ENCODE measurements around the gene PPIL4.
A peak's percentile ranks its signal among the peaks of the same experiment; 100 is the strongest.
"Not testable (repeated sequence)": the region's sequence is repeated elsewhere in the genome, so short reads cannot be mapped to it uniquely, and the experiment has no call there.

Gene PPIL4

GRCh38 chr6:149501201-149501600, 44.6 kb downstream of the PPIL4 start:
- no peak overlapping the region for H3K27ac Mint-ChIP-seq
- no peaks in the 10 kb centered on the region for H3K27me3 Mint-ChIP-seq (ENCODE audit: low read depth)
- no peak overlapping the region for H3K4me3 Mint-ChIP-seq
- H3K9me3 Mint-ChIP-seq = no peaks in the 10 kb centered on the region
- peaks cover 34% of the 10 kb centered on the region for H3K36me3 Mint-ChIP-seq (ENCODE audit: low read depth)
- peaks cover 54% of the 10 kb centered on the region for H3K4me1 Mint-ChIP-seq (ENCODE audit: low read depth)

GRCh38 chr6:149500096-149500495, 45.7 kb downstream of the PPIL4 start:
- Mint-ChIP-seq H3K4me3 (no peak overlapping the region), H3K4me1 (ENCODE audit: low read depth) (peaks cover 57% of the 10 kb centered on the region), H3K27ac (no peak overlapping the region), H3K9me3 (no peaks in the 10 kb centered on the region), H3K27me3 (ENCODE audit: low read depth) (no peaks in the 10 kb centered on the region), H3K36me3 (ENCODE audit: low read depth) (peaks cover 25% of the 10 kb centered on the region)

- Mint-ChIP-seq H3K36me3 (ENCODE audit: low read depth) (peaks cover 22% of the 10 kb centered on the region), H3K4me1 (ENCODE audit: low read depth) (peaks cover 62% of the 10 kb centered on the region), H3K27ac (peak overlapping the region; percentile 45), H3K27me3 (ENCODE audit: low read depth) (no peaks in the 10 kb centered on the region), H3K4me3 (no peak overlapping the region), H3K9me3 (no peaks in the 10 kb centered on the region)
These were observed 46.8 kb downstream of the PPIL4 start for GRCh38 chr6:149499066-149499465.

GRCh38 chr6:149497365-149497764, 48.5 kb downstream of the PPIL4 start:
- no peaks in the 10 kb centered on the region for H3K9me3 Mint-ChIP-seq

GRCh38 chr6:149496597-149496996, 49.2 kb downstream of the PPIL4 start:
- peaks cover 63% of the 10 kb centered on the region for H3K4me1 Mint-ChIP-seq (ENCODE audit: low read depth)
- H3K27ac Mint-ChIP-seq = peak overlapping the region; percentile 90
- not testable (repeated sequence) for H3K9me3 Mint-ChIP-seq; H3K27me3 Mint-ChIP-seq (ENCODE audit: low read depth)
- peak overlapping the region; percentile 63 for H3K4me3 Mint-ChIP-seq
- H3K36me3 Mint-ChIP-seq (ENCODE audit: low read depth) = peaks cover 14% of the 10 kb centered on the region

More at GRCh38 chr6:149497365-149497764, 48.5 kb downstream of the PPIL4 start:
- peaks cover 66% of the 10 kb centered on the region for H3K4me1 Mint-ChIP-seq (ENCODE audit: low read depth)
- H3K27me3 Mint-ChIP-seq (ENCODE audit: low read depth) = no peaks in the 10 kb centered on the region
- peak overlapping the region; percentile 90 for H3K27ac Mint-ChIP-seq
- H3K4me3 Mint-ChIP-seq = peak overlapping the region; percentile 63
- peaks cover 17% of the 10 kb centered on the region for H3K36me3 Mint-ChIP-seq (ENCODE audit: low read depth)

GRCh38 chr6:149495349-149496016, 50.4 kb downstream of the PPIL4 start:
- Mint-ChIP-seq H3K4me1 (ENCODE audit: low read depth) (peaks cover 65% of the 10 kb centered on the region), H3K36me3 (ENCODE audit: low read depth) (peaks cover 14% of the 10 kb centered on the region)

GRCh38 chr6:149494810-149495209, 51.0 kb downstream of the PPIL4 start:
- Mint-ChIP-seq H3K4me3 (peak overlapping the region; percentile 63), H3K27ac (peak overlapping the region; percentile 90), H3K4me1 (ENCODE audit: low read depth) (peaks cover 64% of the 10 kb centered on the region), H3K36me3 (ENCODE audit: low read depth) (peaks cover 11% of the 10 kb centered on the region)
- H3K9me3 Mint-ChIP-seq; H3K27me3 Mint-ChIP-seq (ENCODE audit: low read depth): not testable (repeated sequence)

More at GRCh38 chr6:149495349-149496016, 50.4 kb downstream of the PPIL4 start:
- H3K9me3 Mint-ChIP-seq; H3K27me3 Mint-ChIP-seq (ENCODE audit: low read depth): not testable (repeated sequence)
- Mint-ChIP-seq H3K4me3 (peak overlapping the region; percentile 63), H3K27ac (peak overlapping the region; percentile 90)

- Mint-ChIP-seq H3K36me3 (ENCODE audit: low read depth) (peaks cover 6% of the 10 kb centered on the region), H3K9me3 (no peaks in the 10 kb centered on the region), H3K27ac (peak overlapping the region; percentile 90), H3K4me1 (ENCODE audit: low read depth) (peaks cover 62% of the 10 kb centered on the region), H3K27me3 (ENCODE audit: low read depth) (no peaks in the 10 kb centered on the region), H3K4me3 (no peak overlapping the region)
These were observed 52.0 kb downstream of the PPIL4 start for GRCh38 chr6:149493761-149494320.

GRCh38 chr6:149492798-149493343, 53.0 kb downstream of the PPIL4 start:
- Mint-ChIP-seq H3K27me3 (ENCODE audit: low read depth) (no peaks in the 10 kb centered on the region), H3K27ac (peak overlapping the region; percentile 90), H3K4me1 (ENCODE audit: low read depth) (peaks cover 62% of the 10 kb centered on the region), H3K36me3 (ENCODE audit: low read depth) (peaks cover 4% of the 10 kb centered on the region), H3K9me3 (no peaks in the 10 kb centered on the region), H3K4me3 (no peak overlapping the region)

- Mint-ChIP-seq H3K4me1 (ENCODE audit: low read depth) (peaks cover 45% of the 10 kb centered on the region), H3K27ac (no peak overlapping the region), H3K9me3 (no peaks in the 10 kb centered on the region), H3K27me3 (ENCODE audit: low read depth) (no peaks in the 10 kb centered on the region), H3K36me3 (ENCODE audit: low read depth) (no peaks in the 10 kb centered on the region), H3K4me3 (no peak overlapping the region)
These were observed 55.9 kb downstream of the PPIL4 start for GRCh38 chr6:149489967-149490366.

- H3K4me1 Mint-ChIP-seq (ENCODE audit: low read depth) = peaks cover 39% of the 10 kb centered on the region
- H3K27ac Mint-ChIP-seq = peak overlapping the region; percentile 43
- peaks cover 2% of the 10 kb centered on the region for H3K36me3 Mint-ChIP-seq (ENCODE audit: low read depth)
- no peaks in the 10 kb centered on the region for H3K27me3 Mint-ChIP-seq (ENCODE audit: low read depth)
- H3K4me3 Mint-ChIP-seq = no peak overlapping the region
- H3K9me3 Mint-ChIP-seq = no peaks in the 10 kb centered on the region
These were observed 57.0 kb downstream of the PPIL4 start for GRCh38 chr6:149488815-149489214.

GRCh38 chr6:149487316-149487715, 58.5 kb downstream of the PPIL4 start:
- H3K27ac Mint-ChIP-seq = no peak overlapping the region
- H3K9me3 Mint-ChIP-seq = no peaks in the 10 kb centered on the region
- no peak overlapping the region for H3K4me3 Mint-ChIP-seq
- H3K36me3 Mint-ChIP-seq (ENCODE audit: low read depth) = peaks cover 8% of the 10 kb centered on the region
- H3K27me3 Mint-ChIP-seq (ENCODE audit: low read depth) = no peaks in the 10 kb centered on the region
- H3K4me1 Mint-ChIP-seq (ENCODE audit: low read depth) = peaks cover 32% of the 10 kb centered on the region

- H3K27ac Mint-ChIP-seq = peak within 1 kb of the TSS; percentile 97
These were observed 60.8 kb downstream of the PPIL4 start, which contains the start of gene ZC3H12D for GRCh38 chr6:149484733-149485700. TSS of gene ZC3H12D (minus strand) at chr6:149485014. CDS start at chr6:149474543, 10,471 bp downstream.

More at GRCh38 chr6:149484733-149485700, 60.8 kb downstream of the PPIL4 start, which contains the start of gene ZC3H12D:
- Mint-ChIP-seq H3K4me3 (peak within 1 kb of the TSS; percentile 98), H3K4me1 (ENCODE audit: low read depth) (peaks cover 48% of the 10 kb centered on the region), H3K36me3 (ENCODE audit: low read depth) (peaks cover 22% of the 10 kb centered on the region), H3K27me3 (ENCODE audit: low read depth) (no peaks in the 10 kb centered on the region), H3K9me3 (no peaks in the 10 kb centered on the region)

All from T-helper 1 cell treated with Interleukin-12 subunit alpha and Interleukin-12 subunit beta and Interleukin-4 antibody, amounts not matched to agents 30 μg/mL and 1 μg/mL, for 36 hours (primary cell).